ENCODE data around the gene MYO9A.

MYO9A gene

GRCh38 chr15:72118017-72118978, at the start of gene MYO9A, which contains the start of gene SENP8:
Gene MYO9A, minus strand, starts transcription at chr15:72118150. Its CDS starts 71,587 bp downstream, at chr15:72046563.
Gene SENP8, plus strand, starts transcription at chr15:72118403. Its CDS starts 21,221 bp downstream, at chr15:72139624.
- peak; percentile 82 for DNase-seq

GRCh38 chr15:72167445-72167844, 49.5 kb upstream of the MYO9A start:
- DNase-seq = no peak

GRCh38 chr15:72166716-72167417, 48.9 kb upstream of the MYO9A start:
- DNase-seq = no peak

GRCh38 chr15:72163719-72164118, 45.8 kb upstream of the MYO9A start:
- DNase-seq = no peak

GRCh38 chr15:72162569-72162968, 44.6 kb upstream of the MYO9A start:
- no peak for DNase-seq

- DNase-seq = no peak
Observed at GRCh38 chr15:72161361-72162132, 43.6 kb upstream of the MYO9A start.

- no peak for DNase-seq
Observed at GRCh38 chr15:72160696-72161245, 42.8 kb upstream of the MYO9A start.

DNA sequence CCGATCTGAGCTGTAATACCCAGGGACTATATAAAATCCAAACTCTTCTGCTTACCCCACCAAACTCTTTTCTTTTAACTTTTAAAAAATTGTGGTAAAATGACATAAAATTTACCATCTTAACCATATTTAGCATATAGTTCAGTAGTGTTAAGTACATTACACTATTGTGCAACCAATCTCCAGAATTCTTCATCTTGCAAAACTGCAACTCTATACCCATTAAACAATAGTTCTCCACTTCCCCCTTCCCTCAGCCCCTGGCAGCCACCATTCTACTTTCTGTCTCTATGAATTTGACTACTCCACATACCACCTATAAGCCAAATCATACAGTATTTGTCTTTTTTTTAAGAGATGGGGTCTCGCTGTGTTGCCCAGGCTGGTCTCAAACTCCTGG, 39.0 kb upstream of the MYO9A start:
- no peak for DNase-seq

GRCh38 chr15:72155635-72156616, 38.0 kb upstream of the MYO9A start:
- DNase-seq = peak; percentile 11

DNA sequence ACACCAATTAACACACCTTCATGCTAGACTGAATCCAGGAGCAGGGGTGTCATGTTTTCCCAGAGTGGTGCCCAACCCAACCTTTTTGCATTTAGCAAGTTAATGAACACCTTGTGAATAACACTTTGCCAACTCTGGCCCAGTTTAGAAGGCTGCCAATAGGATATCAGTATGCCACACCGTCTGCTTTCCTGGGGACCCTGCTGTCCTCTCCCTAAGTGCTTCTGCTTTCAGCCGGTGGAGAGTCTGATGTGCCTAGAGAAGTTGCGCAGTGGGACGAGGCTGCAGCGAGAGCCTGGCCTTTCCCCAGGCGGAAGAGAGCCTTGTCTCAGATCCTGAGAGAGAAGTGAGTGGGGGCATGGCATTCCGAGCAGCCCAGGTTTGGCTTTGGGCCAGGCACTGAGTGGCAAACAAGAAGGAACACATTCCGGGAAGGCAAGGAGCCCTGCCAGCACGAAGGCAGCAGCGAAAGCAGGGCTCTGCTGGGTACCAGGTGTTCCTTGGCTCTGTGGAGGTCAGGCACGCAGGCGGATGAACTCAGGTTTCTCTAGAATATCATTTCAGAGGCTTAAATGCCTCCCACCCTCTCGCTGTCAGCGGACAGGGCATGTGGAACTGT, 37.2 kb upstream of the MYO9A start:
- peak; percentile 37 for DNase-seq

- no peak for DNase-seq
Observed at GRCh38 chr15:72154316-72154715, 36.4 kb upstream of the MYO9A start.

GRCh38 chr15:72153269-72154000, 35.5 kb upstream of the MYO9A start:
- no peak for DNase-seq

DNA sequence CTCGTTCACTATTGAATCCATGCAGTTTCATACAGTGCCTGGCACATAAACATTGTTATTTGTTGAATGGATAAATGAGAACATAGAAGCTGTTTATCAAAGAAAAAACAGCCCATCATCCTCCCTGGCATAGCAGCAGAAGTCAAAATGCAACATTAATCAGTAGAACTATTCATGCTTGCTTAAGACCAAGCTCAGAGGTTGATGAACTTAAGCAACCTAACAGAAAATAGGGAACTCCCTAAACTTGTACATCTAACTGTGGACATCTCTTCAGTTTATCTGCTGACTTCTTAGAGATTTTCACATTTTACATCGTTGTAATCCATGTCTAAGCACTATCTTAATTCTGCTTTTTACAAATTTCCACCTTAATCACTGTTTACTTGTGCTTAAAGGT, 29.5 kb upstream of the MYO9A start:
- DNase-seq = no peak

DNA sequence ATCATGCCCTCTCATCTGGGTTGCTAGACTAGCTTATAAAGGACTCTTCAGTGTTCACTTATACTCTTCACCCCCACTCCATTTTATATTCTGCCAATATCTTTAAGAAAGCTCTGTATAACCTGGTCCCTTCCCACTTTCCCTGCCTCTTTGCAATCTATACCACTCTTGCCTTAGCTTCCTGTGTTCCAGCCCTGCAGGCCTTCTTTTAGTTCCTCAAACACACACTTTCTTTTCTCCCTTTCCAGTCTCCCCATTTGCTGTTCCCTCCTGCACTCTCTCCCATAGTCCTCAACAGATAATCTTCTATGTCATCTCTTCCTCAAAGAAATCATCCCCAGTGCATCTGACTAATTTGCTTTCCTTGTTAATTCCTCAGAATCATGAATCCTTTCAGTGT, 29.0 kb upstream of the MYO9A start:
- DNase-seq = no peak

DNA sequence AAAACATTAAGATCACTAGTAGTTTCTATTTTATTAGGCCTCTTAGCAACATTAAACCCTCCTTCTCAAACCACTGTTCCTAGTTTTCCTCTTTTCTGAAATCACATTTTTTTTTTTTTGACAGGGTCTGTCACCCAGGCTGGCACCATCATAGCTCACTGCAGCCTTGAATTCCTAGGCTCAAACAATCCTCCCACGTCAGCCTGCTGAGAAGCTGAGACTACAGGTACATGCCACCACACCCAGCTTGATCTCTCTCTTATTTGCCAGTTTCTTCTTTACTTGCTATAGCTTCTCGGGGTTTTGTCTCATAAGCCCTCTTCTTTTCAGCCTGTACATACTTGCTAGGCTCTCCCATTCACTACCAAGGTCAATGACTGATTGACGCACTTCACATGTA, 28.3 kb upstream of the MYO9A start:
- no peak for DNase-seq

DNA sequence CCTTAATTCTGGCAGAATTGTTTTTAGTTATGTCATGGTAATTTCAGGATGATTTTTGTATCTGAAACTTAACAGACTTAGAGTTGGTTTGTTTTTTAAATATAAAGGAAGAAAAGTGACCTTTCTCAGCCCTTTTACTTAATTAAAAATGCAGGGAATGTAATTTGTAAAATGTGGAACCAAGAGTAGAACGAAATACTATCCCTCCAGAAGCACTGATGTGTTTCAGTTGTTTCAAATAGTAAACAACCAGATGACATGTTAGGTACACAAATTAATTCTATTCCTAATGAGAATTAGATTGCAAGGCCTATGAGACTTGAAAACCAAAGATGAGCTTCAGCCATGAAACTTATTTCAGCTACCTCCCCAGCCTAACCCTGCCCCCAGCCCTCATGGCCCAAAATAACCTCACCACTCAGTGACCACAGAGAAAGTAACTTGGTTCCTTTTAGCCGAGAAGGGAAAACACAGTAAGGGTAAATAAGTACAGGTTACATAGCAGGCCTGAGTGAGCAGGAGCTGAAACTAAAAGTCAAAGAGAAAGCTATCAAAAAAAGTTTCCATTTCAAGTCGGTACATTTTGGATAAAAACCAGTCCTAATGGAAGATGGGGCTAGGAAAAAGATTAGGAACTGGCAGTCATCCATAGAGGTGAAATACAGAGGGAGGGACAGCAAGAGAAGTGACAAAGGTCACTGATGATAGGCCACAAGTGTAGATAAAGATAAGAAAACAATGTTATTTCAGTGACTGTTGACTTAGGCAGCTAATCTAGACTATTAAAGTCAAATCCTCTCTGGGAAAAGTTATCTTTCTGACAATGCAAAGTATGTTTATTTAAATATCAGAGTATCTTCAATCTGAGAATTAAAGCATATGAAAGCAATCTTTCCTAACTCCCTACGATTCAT, 23.5 kb upstream of the MYO9A start:
- DNase-seq = no peak

GRCh38 chr15:72140088-72140487, 22.1 kb upstream of the MYO9A start:
- DNase-seq = no peak

GRCh38 chr15:72139667-72140066, 21.7 kb upstream of the MYO9A start:
- DNase-seq = no peak

Data from DMS 273 treated with DMSO at 0.1 percent for 48 hours (cell line).